Left forelimb (tissue), 1 donor: ENCODE results near the gene WNT7A.
"Not testable (repeated sequence)": the region's sequence is repeated elsewhere in the genome, so short reads cannot be mapped to it uniquely, and the experiment has no call there.

Experiments used
- DNase-seq: peaks from one replicate; pipeline ENCODE4 v3.0.0-alpha.2; 2018; ENCODE audit warnings: low spot score

WNT7A gene

DNA sequence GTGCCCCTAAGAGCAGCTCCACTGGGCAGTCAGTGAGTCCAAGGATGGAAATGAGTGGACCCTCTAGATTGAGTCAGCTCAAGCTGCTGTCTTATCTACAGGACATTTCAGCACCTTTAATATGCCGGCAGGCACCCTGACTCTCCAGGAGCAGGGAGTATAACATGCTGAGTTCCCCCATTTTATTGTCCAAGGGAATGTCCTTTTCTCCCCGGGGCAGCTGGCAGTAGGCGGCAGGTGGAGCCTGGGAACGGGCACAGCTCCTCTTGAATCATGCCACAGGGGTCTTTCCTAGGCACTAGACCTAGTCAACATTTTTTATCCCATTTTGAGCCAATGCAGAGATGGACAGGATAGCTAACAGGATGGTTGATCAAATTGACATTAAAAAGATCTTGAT, 14.8 kb downstream of the WNT7A start:
- no peak for DNase-seq

DNA sequence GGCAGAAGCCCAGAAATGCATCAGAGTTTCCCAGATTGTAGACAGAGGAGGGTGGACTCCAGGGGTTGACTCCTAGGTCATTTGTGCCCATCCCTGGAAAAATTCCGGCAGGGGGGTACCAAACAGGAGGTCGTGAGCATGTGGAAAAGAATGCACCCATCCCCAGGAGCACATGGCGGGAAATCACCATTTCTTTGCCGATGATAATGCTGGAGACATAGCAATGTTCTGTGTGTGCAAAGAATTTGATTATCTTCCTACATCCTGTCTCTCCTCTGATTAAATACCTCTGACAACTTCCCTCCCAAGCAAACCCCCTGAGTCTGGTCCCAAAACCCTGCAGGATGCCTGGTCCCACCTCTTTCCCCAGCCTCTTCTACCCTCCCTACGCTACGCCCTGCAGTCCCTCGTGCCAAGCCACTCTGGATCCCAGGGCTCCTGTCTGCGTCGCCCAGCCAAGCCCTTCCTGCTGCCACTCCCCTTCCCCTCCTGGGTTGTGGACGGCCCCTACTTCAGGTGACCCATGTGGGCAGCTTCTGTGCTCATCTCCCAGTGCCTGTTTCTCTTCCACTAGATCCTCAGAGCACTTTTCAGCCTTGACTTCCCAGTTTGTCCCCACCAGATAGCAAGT, 15.8 kb downstream of the WNT7A start:
- DNase-seq: no peak

DNA sequence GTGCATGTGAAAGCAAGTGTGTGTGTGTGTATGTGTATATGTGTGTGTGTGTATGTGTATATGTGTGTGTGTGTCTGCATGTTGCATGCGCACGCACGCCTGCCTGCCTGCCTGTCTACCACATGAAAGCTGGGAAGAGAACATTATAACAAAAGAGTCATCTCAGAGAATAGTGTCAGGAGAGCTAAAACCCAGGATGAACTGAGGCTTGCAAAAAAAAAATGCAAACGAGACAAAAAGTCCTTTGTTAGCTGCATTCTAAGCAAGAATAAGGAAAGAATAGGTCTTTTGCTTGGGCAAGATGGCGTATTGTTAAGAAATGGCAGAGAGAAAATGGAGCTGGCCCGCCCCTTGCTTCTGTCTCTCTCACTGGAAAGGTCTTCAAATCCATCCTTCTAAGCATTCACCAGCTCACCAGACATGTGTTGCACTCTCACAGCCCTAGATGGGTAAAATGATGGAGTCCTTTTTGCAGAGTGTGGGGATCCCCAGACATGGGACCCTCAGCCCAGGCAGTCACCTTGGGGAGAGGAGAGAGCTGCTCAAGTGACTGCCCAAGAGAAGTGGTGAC, 16.4 kb downstream of the WNT7A start:
- DNase-seq: no peak

DNA sequence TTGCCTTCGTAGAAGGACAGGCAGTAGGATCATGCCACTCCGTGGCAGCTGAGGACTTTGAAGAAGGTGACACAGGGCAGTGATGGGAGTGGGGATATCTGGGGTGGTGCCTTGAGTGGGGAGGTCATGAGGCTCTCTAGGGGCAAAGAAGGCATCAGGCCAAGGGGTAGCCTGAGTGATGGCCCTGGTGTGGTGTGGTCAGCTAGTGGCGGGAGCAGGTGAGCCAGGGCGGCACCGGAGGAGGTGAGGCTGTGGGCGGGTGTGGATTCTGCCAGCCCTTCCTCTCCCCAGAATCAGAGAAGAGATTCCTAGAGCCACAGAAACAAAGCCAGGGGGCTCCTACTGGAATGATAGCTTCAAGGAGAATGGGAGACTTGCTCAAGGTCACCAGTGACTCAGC, 18.4 kb downstream of the WNT7A start:
- DNase-seq: no peak

DNA sequence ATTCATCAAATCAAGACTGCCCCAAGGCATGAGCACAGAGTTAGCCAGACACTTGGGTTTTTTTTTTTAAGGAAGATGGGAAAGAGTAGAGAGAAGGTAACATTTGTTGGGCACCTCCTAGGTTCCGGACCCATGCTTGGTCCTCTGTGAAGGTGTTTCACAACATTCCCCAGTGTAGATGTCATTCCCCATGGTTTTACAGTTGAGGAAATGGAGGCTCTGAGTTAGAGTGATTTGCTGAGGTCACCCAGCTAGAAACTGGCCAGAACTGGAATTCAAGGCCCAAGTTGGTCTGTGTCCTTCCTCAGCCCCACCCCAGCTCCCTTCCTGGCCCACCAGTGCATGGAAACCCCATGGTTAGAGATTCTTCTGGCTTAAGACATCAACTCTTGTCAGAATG, 19.9 kb downstream of the WNT7A start:
- DNase-seq: no peak

DNA sequence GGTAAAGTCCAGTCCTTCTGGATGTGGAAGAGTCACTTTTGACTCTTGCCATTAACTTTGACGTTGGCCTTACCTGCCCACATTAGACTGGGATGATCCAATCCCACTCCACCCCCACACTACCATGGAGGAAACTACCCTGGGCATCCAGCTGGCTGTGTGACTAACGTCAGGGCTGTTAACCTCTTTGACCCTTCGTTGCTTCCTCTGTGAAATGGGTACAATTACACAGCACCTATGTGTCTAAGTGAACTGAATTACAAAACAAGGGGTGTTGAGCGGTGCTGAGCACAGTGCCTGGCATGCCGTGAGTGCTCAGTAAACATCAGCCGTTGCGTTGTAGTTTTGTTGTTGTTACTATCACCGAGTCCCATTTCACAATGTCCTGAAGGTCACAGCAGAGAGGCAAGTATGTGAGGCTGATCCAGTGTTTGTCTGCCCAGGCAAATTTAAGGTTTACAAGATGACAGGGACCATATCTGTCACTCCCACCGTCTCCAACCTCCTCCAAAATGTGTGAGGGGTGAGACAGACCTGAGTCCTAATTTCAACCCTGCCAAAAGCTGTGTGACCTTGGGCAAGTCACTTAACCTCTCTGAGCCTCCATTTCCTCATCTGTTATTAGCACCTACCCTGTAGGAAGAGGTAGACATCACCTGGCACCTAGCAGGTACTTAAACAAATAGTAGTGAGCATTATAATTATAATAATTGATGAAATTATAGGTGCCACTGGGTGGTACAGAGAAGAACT, 20.9 kb downstream of the WNT7A start:
- no peak for DNase-seq

DNA sequence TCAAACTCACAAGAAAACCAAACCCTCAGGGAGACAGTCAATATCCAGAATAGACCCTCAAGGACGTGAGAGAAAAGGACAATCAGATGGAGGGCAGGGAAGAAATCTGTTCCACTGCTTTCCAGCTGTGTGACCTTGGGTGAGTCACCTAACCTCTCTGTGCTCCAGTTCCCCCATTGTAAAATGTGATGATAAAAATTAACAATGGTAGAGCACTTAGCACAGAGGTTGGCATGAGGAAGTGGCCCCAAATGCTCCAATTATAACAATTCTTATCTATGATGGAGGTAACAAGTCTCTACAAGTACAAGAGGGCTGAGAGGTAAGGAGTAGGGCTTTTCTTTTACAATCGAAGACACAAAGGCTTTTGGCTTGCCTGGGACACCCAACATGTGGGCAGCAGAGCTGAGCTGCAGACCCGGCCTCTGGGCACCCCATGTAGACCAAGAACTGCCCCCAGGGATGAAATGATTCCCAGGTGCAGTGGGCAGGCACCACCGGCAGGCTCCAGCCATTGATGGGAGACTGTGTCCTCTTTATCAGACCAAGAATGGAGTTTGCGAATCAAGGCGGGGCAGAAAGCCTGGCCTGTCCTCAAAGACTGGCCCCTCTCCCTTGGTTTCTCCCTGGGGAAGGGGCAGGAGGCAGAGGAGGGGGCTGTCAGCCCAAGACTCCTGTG, 22.0 kb downstream of the WNT7A start:
- DNase-seq: no peak

DNA sequence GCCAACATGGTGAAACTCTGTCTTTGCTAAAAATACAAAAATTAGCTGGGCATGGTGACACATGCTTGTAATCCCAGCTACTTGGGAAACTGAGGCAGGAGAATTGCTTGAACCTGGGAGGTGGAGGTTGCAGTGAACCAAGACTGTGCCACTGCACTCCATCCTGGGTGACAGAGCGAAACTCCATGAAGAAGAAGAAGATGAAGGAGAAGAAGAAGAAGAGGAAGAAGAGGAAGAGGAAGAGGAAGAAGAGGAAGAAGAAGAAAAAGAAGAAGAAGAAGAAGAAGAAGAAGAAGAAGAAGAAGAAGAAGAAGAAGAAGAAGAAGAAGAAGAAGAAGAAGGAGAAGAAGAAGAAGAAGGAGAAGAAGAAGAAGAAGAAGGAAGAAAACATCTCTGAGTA, 23.2 kb downstream of the WNT7A start:
- DNase-seq: not testable (repeated sequence)

DNA sequence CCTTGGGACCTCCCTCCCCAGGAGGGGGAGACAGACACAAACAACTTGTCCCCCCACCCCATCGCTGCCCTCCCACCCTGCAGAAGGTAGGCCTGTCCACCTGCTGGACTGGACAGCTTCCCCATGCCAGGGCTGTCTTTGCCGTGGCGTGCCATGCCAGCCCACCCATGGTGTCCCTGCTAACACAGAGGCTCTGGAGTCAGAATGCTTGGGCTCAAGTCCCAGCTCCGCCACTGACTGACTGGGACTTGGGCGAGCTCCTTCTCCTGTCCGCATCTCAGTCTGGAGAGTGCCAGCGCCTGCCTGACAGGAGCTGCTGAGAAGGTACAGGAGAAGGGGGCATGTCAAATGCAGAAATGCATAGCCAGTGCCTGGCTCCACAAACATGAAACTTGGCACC, 23.9 kb downstream of the WNT7A start:
- DNase-seq: no peak

DNA sequence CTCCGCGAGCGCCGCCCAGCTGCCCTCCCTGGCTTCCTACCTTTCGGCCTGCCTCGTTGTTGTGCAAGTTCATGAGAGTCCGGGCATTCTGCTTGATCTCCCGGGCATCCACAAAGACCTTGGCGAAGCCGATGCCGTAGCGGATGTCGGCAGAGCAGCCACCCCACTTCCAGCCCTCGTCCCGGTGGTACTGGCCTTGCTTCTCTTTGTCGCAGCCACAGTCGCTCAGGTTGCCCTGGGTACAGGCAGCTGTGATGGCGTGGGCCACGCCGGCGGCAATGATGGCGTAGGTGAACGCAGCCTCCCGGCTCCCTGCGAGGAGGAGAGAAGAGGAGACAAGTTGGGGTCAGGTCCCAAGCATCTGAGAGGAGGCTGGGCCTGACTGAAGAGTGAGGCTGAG, 25.4 kb downstream of the WNT7A start:
- no peak for DNase-seq

DNA sequence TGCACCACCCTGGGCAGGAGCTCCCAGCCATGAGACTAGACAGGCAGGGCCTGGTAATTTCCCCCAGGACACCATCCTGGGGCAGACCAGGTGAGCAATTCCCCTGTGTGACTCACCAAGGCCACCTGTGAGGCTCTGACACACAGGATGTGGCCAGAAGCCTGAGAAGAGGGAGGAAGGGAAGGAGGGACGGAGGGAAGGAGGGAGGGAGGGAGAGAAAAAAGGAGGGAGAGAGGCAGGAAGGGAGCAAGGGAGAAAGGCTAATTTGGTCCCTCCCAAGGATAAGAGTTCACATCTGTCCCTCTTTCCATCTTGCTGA, 25.9 kb downstream of the WNT7A start:
- DNase-seq: no peak

DNA sequence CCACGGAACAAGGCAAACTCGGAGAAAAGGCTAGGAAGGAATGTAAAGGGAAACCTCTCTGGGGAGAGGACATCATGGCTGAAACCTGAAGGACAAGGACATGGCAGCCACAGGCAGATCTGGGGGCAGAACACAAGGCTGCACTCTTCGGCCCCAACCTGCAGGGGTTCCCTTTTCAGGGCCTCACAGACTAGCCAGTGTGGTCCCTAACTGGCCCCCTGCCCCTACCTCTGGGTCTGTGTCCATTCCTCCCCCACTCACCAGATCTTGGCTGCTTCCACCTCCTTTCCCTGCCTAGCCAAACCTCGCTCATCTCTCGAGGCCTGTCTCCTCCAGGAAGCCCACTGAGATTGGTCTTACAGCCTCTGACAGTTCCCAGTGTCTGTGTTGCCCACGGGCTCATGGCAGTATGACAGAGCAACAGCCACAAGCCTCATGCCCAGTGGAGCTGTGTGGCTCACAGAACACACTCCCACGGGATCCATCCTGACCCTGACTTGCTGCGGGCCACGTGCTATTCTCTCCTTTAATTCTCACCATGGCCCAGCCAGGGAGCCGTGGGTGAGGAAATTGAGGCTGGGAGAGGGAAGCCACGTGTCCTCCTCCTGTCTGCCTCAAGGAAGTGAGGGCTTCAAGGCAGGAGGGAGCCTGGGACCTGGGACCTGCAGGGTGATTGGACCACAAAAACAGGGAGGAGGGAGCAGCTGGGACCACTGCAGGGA, 26.5 kb downstream of the WNT7A start:
- no peak for DNase-seq

DNA sequence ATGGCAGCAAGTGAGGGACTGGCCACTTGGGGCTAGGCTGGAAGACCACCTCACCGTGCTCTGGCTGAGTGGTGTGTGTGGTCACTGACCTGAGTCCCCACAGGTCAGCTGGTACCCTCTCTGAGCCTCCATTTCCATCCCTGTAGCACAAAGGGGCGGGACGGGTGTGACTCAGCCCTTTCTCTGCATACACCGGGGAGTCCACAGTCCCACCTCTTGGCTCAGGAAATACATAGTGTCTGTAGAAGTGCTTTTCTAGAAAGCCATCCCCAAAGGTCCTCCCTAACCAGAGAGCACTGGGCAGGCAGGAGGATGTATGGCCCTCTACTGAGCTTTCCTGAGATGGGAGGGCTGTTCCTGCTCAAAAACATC, 27.2 kb downstream of the WNT7A start:
- DNase-seq: no peak

DNA sequence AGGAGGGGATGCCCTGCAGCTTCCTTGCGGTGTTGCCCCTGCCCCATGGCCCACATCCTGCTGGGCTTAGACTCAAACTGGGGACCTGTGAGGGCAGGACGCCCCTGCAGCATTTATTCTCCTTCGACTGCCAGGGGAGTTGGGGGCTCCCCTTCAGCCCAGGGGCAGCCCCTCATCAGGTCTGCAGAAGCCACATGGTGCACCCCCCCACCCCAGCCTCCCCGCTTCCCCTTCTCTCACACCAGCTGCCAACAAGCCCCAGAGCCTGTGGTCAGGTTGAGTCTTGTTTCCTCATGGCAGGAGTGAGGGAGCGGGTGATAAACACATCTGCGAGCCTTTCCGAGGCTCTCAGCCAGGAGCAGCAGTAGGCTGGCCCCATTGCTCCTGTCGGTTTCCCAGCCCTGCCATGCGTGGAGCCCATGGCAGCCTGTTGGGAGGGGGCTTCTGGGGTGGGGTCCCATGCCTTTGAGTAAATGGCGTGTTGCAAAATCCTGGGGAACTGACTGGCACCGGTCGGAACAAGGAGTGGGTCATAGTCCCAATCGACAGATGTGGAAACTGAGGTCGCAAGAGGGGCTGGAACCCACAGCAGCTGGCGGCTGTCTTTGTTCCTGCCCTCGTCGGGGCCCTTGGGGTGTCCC, 27.8 kb downstream of the WNT7A start:
- DNase-seq: no peak

DNA sequence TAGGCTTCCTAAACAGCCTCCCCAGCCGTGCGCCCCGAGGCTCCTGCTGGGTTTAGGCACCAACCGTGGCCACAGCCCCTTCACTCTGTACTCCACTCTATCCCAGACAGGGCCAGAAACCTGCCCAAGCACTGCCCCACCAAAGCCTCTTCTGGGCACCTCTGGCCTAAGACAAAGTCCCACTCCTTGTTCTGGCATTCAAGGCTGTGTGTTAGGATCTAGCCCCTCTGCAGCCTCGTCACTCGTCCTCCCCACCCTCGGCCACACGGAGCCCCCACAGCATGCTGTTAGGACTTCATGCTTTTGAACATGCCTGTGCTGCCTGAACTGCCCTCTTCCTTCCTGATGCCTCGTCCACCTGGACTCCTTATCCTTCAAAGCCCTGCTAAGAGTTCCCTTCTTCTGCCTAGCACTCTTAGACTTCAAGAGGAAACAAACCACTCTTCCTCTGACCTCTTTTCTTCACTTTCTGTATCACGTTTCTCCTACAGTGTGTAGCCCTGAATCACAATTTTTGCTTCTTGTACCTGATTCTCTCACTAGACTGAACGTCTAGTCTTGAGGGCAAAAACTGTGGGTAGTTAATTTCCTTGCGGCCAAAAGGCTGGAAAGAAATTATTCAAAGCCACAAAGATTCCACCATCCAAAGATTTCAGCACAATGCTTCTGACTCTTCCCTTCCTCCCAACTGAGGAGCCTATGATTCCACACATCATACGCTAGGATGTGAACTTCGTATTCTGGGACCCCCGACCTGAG, 28.6 kb downstream of the WNT7A start:
- no peak for DNase-seq

DNA sequence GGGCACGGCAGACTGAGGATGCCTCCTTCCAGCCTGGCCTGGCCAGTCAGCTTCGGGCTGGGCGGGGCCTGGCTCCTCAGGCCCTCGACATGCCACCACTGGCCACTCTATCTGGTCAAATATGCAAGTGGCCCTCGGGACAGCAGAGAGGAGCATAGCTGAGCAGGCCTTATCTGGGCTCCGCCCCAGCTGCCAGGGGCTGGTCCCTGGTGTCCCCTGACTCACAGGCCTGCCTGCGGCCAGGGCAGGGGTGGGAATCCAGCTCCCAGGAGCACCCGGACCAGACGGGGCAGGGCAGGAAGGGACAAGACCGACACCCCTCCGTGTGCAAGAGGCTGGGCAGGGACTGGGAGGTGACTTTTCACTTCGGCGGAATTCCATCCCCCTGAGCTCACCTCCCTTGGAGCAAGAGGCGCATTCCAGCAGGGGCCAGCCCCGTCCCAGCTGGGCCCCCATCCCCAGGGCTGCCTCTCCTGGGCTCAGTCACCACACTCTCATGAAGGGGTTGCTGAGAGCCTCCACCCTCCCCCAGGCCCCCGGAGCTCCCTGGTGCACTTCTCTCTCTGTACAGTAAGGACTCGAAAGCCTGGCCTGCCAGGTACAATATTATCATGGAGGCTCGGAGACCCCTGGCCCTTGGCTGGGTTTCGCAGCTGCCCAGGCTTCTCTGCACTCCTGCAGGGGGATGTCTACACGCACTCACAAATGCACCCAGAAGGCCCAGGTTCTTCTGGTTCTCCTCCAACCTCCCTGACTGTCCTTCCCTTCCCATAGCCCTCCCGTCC, 29.5 kb downstream of the WNT7A start:
- DNase-seq: no peak

DNA sequence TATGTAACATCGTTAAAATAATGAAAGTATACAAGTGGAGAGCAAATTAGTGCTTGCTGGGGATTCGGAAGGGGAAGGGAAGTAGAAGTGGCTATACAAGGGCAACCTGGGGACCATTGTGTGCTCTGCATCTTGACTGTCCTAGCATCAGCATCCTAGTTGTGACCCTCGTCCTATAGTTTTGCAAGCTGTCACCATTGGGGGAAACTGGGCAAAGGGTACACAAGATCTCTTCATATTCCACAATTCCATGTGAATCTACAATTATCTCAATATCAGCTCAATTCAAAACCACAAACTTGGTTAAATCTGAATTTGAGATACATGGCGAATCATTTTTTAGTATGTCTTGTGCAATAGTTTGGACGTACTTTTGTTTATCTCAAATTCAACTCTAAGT, 30.9 kb downstream of the WNT7A start:
- no peak for DNase-seq

DNA sequence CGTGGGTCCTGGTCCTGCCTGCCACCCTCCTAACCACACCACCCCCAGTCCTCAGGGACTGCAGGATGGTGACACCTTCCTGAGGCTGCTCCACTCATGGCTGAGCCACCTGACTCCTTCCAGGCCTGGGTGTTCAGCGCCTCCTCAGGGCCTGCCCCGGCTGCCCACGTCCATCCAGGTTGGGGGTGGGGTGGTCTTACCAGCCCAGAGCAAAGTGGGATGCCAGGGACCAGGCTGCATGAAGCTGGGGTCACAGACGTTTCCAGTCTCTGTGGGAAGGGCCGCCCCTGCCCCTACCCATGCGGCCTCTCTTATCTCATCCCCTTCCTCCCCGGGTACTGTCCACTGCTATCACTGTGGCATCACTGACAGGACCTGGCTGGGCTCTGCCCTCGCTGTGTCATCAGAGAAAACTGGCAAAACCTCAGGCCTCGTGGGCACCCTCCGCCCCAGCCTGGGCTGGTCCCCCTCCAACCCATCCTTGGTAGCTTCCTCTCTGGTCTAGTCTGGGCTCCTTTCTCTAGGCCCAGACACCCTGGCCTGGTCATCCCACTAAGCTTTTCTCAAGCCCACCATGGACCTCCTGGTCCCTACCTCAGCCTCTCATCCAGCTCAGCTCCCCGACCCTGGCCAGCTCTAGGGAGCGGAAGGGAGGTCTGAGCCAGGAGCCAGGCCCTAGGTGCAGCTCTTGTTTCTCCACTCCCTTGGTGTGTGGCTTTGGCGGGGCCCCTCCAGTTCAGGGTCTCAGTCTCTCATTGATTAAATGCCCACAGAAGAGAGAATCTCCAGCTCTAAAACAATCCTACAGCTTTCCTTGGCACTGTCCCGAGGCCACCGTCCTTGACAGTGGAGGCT, 32.9 kb downstream of the WNT7A start:
- DNase-seq: no peak

DNA sequence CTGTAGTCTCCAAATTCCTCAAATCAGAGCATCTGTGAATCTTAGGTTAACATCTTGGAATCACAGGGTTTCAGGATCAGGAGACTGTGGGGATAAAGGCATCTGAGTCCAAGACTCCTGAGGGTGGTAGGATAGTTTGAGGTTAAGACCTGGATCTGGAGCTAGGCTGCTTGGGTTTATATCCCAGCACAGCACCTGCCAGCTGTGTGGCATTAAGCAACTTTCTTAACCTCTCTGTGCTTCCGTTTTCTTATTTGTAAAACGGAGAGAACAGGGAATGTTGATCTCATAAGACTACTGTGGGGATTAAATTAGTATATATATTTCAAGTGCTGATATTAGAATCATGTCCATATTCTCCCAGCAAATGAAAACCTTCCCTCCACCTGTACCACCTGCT, 33.6 kb downstream of the WNT7A start:
- DNase-seq: no peak

DNA sequence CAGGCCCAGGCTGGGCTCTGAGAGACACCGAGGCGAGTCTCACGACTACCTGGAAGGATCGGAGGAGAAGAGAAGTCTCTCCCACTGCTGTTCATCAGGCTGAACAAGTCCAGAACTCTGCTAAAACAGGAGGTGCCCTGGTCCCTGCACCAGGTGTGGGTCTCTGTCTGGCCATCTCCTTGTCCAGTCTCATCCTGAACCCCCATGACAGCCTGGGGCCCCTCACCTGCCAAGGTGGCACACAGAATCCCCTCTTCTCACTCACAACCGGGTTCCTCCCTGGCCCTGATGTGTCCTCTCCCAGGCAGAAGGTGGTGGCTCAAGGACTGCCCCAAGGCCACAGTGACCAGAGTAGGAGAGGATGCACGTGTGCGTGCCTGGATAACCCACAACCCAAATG, 34.1 kb downstream of the WNT7A start:
- DNase-seq: no peak
